NCI-H345 (cell line): Measurements from ENCODE around the gene MCTP1.
"Not testable (repeated sequence)": the region's sequence is repeated elsewhere in the genome, so short reads cannot be mapped to it uniquely, and the experiment has no call there.

Source experiments
- DNase-seq: peaks from one replicate; lab custom pipeline; 2025; lab: John Stamatoyannopoulos, UW

Gene MCTP1

DNA sequence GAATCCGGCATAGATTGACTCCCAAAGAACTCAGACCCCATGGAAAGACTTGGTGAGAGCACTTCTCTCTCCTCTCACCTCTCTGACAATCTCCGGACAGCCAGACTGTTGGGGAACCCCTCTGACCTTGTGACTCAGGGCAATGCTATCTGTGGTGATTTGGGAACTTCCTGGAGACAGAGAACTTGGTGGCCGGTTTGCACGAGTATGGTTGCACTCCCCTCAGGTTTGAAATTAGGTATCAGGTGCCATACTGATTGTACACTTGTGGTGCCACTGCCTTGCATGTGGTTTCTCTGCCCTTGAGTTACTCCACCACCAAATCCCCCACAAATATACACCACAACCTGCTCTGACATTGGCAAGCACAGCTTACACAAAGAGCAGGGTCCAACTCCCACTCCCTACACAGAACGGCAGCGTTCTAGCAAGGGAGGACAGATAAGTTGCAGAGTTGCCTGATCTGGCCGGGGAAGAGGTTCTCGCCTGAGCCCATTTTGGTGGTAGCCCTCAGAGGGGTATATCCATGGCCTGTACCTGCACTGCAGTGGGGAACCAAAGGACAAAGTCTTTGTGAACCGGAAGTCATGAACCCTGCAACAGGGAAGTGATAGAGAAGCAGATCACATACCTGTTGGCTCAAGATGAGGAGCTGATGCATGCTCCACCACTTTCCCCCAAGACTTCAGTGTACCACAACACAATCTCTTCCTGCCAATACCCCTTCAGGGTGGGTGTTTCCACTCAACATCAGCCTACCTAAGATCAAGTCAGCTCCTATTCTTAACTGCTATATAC is 255.1 kb downstream of the MCTP1 start:
- DNase-seq, result no peak

DNA sequence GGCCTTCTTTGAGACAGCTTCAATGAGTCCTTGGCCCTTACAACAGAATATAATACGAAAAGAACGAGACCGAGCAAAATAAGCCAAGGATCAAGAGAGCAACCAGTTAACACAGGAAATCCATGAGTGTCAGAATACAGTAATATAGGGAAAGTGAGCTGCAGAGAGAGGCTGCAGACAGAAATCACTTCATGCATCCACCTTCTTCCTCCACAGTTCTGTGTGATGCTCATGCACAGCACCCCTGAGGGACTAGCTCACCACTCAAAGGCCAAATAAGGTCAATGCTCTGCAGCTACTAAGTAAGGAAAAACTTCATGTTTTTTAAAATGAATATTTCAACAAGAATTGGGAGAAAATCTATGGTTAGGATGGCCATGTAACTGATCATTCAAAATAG is 257.1 kb downstream of the MCTP1 start:
- no peak for DNase-seq

DNA sequence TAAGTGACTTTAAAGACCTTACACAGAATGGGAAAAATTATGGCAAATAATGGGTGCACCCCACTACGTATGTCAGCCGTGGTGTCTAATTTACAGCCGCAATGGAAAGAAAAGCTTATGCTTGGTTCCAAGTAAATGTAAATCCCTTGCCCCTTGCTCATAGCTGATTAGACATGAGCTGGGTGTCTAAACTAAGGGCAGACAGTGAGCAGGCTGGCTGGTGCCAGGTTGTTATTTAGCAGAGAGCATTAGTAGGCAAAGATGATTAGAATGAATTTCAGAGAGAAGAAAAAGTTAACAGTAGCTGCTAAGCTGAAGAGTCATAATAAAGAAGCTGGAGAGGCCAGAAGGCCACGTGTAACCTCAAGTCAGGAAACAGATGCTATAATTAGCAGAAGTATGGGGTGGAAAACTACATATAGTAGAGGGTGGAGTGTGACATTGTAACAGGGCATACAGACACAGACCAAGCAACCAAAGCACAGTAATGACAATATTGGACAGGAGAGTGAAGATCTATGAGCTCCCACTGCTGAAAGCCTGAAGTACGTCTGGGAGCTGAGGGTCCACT is 257.7 kb downstream of the MCTP1 start:
- DNase-seq, result no peak

DNA sequence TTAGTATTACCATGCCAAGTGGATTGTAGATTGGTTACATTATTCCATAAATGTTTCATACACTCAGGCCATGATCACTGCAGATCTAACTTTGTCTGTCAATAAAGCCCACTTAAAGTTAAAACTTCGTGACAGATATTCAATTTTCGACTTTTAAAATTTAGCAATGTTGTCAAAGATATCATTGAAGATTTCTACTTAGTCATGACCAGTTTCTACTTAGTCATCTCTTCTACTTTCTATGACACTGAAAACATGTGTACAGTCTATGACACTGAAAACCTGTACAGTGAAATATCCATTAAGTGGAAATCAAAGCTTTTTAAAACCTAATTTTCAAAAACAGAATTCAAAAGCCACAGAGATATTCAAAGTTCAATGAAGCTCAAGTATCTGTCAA is 258.2 kb downstream of the MCTP1 start:
- DNase-seq, result no peak

DNA sequence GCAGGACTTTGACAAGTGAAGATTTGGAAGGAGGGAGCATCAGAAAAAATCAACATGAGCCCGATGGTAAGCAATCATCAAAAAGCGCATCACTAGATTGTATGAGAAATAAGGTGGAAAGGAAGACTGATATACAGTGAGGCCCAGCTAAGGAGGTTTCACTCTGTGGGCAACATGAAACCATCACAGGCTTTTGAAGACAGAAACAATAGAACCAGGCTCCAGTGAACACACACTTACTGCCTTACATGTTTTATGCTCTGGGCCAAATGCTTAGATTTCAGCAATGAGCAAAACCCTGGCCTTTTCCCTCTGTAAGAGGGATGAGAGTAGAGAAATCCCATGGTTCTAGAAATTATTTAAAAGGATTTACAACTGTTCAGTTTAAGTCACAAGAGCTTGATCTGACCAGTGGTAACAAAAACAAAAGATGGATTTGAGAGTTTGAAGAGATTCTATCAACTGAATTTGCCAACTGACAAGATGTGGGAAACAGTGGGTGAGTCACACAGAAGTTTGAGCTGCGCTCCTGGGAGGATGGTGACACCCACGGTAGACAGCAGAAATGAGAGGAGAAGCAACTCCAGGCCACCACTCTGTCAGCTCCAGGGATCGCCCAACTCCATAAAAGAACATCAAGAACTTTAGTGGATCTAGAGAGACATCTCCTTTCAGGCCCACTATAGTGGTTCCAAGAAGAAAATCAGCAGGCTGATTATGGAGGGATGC is 261.8 kb downstream of the MCTP1 start:
- DNase-seq, result no peak

DNA sequence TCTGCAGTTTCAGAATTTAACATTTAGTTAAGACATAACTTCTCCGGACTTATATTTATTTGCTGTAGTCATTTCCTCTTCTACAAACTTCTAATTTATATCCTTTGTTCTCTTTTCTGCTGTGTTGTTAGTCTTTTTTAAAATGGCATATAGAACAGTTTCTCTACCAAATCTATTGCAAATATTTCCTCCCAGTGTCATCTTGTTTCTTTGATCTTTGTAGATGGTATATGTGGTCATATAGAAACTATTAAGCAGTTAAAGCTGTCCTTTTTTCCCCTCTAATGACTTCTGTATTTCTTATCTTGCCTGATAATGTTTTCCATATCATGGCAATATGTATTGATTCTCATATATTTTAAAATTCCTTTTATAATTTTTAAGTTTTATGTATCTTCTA is 264.5 kb downstream of the MCTP1 start:
- DNase-seq, result no peak

DNA sequence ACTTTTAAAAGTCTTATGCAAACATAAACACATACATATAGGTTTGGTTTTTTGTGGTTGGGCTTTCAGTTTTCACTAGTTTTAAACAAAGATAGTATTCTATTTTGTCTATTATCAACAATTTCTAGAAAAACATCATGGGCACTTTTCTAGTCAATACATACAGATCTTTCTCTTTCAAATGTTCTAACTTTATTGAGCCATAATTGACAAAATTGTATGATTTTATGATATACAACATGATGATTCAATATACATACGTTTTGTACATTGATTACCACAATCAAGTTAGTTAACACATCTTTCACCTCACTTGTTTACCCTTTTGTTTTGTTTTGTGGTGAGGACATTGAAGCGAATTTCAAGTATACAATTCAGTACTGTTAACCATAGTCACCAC is 265.9 kb downstream of the MCTP1 start:
- no peak for DNase-seq

DNA sequence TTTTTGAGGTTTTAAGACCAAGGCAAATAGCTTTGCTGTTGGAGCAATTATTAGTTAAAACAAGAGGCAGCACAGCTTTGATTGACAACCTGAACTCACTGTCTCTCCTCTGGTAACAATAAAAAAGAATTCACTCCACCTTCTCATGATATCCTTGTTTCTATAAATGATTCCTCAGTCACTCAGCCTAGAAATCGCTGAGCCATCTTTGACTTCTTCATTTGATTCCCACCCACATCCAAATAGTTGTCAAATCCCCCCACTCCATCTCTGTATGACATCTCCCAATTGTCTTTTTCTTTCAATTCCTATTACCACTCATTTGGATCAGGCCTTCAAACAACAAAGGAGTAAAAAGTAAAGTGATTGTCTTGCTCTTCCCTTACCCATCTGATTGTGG is 266.4 kb downstream of the MCTP1 start:
- no peak for DNase-seq

DNA sequence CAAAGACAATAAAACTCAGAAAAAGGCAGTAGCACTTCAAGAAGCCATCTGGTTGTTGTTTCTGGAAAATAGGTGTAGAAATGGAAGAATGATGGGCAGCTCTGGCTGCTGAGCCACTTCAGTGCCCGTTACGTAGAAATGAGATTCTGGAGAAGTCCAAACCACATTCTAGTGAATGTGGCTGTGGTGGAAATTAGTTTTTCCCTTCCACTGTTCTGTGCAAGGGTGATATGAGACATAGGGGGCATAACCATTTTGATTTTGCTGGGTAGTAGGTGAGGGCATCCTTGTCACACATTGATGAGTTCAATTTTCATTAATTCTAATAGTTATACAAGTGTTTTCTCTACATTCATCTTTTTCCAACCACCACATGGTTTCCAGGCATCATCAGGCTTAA is 275.1 kb downstream of the MCTP1 start:
- no peak for DNase-seq

DNA sequence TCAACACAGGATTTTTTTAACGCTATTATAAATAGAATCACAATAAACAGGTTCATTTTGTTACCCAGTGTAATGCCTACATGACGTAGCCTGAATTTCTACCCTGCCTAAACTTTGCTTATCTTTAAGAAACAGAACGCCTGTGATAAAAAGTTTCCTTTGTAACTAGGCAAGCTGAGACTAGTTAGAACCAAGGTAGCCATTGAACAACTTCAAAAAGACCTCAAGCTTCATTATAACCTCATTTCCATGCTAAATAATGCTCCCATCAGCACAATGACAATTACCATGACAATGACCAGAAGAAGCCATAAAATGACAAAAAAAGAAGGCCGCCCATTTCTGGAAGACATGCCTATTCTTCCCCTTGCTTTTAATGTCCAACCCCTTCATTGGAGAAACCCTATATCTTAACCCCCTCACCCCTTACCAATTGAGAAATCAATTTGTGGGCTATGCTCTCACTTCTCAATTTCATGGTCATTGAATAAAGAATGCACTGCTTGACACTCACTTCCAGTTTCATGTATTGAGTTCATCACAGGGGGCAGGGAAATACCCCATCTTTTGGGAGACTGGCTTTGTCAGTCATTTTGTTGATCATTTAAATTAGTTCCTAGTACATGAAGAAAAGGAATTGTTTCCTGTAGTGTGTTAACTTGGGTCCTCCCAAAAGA is 276.8 kb downstream of the MCTP1 start:
- DNase-seq, result no peak

DNA sequence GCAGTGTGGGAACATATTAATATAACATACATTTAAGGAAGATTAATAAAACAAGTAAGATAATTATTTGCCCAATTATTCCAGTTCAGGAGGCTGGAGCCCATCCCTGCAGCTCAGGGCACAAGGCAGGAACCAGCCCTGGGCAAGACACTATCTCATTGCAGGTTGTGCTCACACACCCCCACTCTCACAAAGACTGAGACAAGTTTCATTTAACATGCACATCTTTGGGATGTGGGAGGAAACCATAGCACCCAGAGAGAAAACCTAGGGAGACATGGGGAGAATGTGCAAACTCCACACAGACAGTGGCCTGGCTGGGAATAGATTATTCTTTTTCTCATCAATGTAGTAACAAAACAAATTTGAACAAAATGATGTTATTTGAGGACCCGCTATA is 279.1 kb downstream of the MCTP1 start:
- no peak for DNase-seq

DNA sequence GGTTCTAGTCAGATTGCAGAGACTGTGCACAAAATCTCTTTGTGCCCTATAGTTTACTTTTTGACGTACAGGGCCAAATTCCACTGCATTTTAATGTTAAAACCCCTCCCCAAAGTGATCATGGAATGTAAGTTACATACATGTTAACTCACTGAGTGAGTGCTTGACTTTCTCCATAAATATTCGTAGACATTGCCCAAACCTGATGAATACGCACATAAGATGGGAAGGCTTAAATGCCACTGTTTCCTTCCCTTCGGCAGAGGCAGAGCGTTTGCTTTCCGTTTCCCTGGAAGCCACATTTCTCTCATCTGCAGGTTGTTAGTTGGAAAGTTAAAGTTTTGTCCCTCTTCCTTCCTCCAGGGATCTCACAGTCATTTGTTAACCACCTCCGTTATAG is 286.2 kb downstream of the MCTP1 start:
- DNase-seq, result no peak

DNA sequence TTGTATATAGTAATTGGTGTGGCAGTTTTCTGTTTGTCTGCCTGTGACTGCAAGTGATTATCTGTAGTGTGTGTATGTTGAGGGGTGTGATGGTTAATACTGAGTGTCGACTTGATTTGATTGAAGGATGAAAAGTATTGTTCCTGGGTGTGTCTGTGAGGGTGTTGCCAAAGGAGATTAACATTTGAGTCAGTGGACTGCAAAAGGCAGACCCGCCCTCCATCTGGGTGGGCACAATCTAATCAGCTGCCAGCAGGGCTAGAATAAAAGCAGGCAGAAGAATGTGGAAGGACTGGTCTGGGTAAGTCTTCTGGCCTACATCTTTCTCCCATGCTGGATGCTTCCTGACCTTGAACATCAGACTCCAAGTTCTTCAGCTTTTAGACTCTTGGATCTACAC is 290.4 kb downstream of the MCTP1 start:
- not testable (repeated sequence) for DNase-seq

DNA sequence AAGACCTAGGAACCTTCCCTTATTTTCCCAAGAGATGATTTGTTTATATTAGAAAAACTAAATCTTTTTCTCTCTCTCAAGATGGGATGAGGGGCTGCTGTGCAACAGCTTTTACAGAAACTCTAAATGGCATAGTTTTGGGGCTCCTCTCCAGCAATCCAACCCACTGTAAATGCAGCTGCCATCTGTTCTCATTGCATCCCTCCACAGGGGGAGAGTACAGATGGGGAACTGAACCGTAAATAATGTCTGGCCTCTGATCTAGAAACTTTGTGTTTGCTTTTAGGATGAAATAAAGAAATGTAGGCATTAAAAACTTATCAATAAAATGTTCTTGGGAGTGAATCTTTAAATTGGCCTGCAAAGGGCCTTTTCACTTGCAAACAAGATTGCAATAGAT is 291.4 kb downstream of the MCTP1 start:
- no peak for DNase-seq

DNA sequence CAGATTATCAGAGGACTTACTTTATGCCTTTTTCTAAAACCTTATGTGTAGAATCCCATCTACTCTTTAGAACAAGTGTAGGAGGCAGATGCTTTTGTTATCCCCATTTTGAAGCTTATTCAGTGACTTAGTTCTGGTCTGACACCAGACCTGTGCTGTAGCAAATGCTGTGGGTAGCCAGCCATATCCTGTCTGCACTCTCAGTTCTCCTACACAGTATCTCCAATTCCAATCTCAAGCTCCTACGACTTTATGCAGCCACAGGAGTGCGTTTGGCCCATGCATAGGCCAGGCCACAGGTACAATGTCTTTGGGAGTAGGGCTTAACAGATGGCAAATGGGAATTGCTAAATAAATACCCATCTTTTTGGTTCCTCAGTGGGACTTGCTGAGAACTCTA is 292.6 kb downstream of the MCTP1 start:
- no peak for DNase-seq

DNA sequence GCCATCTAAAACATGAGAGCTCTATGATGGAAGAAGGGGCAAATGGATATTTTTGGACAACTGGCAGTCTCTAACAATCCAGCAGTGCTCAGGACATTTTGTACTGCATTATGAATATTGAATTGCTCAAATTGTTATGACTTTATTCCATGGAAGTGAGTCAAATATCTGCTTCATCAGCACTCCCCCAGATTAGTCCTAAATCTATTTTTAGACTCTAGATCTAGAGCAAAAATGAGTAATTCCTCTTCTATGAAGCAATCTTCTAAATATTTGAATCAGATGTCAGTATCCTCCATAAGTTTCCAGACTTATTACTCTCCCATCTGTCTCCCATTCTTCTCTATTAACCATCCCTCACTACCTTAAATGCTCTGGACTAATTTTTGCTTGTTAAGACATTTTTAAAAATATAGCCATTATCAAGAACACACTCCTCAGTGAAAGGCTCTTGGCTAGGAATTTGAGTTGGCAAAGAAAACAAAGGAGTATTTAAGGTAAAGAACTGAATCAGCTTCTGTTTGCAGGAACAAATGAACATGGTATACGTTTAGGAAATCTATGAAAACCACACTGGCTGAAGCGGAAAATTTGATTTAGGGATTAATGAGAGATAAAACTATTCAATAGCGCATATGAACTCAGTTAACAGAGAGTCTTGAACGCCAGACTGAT is 300.9 kb downstream of the MCTP1 start:
- no peak for DNase-seq

DNA sequence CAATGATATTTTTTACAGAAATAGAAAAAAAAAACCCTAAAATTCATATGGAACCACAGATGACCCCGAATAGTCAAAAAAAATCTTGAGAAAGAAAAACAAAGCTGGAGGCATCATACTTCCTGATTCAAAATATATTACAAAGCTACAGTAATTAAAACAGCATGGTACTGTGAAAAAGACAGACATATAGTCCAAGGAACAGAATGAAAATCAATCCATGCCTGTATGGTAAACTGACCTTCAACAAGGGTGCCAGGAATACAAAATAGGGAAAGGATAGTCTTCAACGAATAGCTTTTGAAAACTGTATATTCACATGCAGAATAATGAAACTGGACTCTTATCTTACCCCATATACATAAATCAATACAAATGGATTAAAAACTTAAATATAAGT is 307.5 kb downstream of the MCTP1 start:
- no peak for DNase-seq

DNA sequence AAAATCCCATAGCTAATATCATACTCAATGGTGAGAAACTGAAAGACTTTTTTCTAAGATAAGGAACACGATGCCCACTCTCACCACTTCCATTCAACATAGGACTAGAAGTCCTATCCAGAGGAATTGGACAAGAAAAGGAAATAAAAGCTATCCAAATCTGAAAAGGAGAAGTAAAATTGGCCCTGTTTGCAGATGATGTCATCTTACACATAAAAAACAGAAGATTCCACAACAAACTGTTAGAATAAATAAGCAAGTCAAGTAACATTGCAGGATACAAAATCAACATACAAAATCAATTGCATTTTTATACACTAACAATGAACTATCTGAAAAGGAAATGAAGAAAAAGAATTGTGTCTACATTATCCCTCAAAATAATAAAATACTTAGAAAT is 308.0 kb downstream of the MCTP1 start:
- no peak for DNase-seq

DNA sequence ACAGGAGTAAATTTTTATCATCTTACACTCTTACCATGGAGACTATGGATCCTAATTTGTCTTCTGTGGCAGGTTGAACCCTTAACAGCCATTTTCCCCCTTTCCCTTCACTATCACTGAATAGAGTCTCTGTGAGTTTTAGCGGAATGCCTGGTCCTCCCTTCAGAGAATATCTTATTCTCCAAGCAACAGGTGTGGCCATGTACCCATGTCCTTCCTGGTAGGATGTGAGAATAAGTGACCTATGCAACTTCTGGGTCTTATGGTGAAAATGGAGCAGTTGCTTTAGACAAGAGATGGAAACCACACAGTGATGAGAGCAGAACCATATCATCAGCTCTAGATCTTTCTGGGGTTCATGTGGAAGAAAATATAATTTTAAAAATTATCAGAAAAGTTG is 312.6 kb downstream of the MCTP1 start:
- no peak for DNase-seq

DNA sequence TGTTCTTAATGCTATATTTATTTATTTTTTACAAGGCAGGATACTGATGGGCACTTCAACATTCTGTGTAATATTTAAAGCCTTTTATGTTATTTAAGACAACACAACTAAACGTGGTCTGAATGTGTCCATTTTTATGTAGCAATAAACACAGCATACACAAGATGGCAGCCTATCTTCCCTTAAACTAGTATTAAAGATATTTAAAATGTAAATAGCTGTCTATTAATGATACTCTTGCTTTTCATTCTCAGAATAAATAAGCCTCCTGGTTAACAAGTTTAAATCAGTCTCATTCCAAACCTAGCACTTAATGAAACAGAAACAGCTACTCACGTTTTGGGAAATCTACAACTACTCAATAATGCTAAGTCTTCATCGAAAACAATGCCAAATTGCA is 315.7 kb downstream of the MCTP1 start:
- DNase-seq, result peak; percentile 1

DNA sequence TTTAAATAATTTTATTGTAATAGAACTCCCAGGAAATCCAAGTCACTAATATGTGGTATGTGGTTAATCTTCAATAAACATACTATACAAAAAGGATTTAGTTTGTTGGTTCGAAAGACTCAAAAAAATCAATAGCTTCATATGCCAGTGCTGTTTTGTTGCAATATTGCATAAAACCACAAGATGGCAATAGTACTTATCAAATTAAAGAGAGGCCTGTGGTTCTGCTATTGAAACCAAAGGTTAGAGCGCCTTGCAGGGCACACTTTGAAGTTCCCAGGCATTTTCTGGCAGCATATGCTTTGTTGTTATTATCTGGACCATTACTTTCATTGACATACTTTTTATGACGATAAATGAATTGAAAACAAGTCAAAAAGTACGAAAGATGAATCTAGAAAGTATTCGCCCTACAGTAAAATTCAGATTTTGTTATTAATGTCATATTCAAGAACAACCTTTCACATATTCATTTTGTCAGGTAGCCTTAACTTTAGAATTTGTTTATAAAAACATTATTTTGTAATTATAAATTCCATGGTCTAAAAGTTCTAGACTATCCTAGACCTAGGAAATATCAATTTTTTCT is 316.3 kb downstream of the MCTP1 start:
- DNase-seq, result peak; percentile 74

DNA sequence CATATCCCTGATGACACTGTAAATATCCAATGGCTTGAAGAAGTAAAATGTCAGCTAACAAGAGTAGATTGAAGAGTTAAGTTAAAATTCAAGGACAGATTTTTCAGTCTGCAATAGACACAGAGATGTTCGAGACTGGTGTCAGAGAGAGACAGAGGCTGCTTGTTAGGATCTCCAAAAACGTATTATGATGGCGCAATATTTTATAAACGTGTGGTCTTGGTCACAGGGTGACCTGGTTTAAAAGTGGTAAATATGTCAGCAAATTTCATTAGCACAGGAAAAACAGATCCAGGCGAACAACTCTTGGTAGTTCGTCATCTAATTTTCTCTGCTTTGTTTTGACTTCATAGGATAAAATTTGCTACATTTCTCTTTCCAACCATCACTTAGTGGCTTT is 317.4 kb downstream of the MCTP1 start:
- DNase-seq, result no peak
